ENCODE measurements around the gene KIAA1549.

GRCh38 chr7:138861051-138861450, 120.1 kb downstream of the KIAA1549 start:
- no peak for TF ChIP-seq CTCF (IDR thresholded peaks at IDR 0.05)
- no peak for TF ChIP-seq EZH2 (IDR thresholded peaks at IDR 0.05; ENCODE audit: borderline replicate concordance, insufficient read depth, low read depth, low read length, poor library complexity, severe bottlenecking)

All from B cell (primary cell).